ENCODE data around the gene TSEN2.

- TF ChIP-seq POLR2A (IDR thresholded peaks at IDR 0.05) (no peak), CTCF (IDR thresholded peaks at IDR 0.05) (no peak)
Observed at GRCh38 chr3:12451960-12452359, 32.3 kb upstream of the TSEN2 start.
